ENCODE results near the gene FAM81B.
"Not testable (repeated sequence)": the region's sequence is repeated elsewhere in the genome, so short reads cannot be mapped to it uniquely, and the experiment has no call there.

Gene FAM81B, protein sequence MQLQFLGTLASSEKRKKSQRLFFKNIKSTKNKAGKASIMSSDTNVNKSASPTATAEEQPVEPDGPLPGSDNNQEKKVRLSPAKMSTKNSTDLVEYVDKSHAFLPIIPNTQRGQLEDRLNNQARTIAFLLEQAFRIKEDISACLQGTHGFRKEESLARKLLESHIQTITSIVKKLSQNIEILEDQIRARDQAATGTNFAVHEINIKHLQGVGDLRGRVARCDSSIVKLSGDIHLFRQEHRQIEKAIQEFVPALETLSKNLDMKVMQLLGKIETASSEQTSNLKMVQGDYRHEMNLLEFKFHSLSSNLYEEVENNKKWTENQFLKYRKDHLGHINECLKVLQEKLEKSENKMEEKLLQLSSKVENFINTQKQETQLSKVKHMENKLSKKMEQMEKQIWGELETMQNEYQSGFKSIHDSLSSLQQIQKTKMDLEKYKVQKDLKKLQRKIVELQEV

DNA sequence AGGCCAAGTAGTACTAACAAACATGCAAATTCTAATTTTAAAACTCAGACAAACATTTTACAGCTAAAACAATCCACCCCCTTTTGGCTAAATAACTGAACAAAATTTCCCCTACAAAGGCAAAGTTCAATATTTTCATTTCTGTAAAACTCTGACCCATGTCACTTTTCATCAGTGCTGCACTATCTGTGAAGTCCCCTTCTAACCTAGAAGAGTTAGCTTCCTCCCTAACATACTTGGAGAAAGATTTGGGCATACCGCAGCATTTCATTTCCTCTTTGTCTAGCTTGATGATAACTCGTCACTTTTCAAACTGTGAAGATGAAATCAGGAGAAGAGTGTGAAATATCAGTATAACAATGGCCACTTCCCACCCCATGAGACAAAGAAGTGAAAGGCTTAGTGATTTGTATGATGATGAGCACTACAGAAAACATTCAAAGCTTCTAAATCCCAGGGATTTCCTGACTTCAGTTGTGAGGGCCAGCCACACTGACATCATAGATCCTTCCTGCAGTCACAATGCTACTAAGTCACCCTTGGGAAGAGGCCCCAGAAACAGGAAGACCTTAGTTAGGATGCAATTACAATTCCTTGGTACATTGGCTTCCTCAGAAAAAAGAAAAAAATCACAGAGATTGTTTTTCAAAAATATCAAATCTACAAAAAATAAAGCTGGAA is at the start of gene FAM81B:
FAM81B (plus strand) TSS at position 555 of the 681 bp plus-strand sequence; CDS start at position 579, 24 bp downstream.
- no peaks in the 10 kb centered on the region for H3K27me3 ChIP-seq
- TF ChIP-seq, protein P1, sequence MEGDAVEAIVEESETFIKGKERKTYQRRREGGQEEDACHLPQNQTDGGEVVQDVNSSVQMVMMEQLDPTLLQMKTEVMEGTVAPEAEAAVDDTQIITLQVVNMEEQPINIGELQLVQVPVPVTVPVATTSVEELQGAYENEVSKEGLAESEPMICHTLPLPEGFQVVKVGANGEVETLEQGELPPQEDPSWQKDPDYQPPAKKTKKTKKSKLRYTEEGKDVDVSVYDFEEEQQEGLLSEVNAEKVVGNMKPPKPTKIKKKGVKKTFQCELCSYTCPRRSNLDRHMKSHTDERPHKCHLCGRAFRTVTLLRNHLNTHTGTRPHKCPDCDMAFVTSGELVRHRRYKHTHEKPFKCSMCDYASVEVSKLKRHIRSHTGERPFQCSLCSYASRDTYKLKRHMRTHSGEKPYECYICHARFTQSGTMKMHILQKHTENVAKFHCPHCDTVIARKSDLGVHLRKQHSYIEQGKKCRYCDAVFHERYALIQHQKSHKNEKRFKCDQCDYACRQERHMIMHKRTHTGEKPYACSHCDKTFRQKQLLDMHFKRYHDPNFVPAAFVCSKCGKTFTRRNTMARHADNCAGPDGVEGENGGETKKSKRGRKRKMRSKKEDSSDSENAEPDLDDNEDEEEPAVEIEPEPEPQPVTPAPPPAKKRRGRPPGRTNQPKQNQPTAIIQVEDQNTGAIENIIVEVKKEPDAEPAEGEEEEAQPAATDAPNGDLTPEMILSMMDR (IDR thresholded peaks at IDR 0.05) = no peak
- H3K4me1 ChIP-seq = no peaks in the 10 kb centered on the region

DNA sequence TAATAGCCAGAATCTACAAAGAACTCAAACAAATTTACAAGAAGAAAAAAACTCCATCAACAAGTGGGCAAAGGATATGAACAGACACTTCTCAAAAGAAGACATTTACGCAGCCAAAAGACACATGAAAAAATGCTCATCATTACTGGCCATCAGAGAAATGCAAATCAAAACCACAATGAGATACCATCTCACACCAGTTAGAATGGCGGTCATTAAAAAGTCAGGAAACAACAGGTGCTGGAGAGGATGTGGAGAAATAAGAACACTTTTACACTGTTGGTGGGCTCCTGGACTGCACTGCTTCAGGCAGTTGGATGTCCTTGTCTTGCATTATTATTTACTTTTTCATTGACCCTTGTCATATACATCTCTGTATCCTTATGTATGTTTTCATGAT is 49.7 kb upstream of the FAM81B start:
- DNase-seq; H3K36me3 ChIP-seq; H3K27me3 ChIP-seq; H3K4me3 ChIP-seq; H3K9me3 ChIP-seq; intact Hi-C loops (cut with DNase I; ENCODE audit: low total_unique reads); H3K4me1 ChIP-seq; H3K27ac ChIP-seq: not testable (repeated sequence)

More for the DNA sequence above, at the start of gene FAM81B:
- Histone ChIP-seq H3K36me3 (no peaks in the 10 kb centered on the region), H3K27ac (no peak within 1 kb of the TSS), H3K4me3 (no peak within 1 kb of the TSS), H3K9me3 (no peaks in the 10 kb centered on the region)
- no peak for DNase-seq
- intact Hi-C loops (cut with DNase I; ENCODE audit: low total_unique reads) = no loop called here

DNA sequence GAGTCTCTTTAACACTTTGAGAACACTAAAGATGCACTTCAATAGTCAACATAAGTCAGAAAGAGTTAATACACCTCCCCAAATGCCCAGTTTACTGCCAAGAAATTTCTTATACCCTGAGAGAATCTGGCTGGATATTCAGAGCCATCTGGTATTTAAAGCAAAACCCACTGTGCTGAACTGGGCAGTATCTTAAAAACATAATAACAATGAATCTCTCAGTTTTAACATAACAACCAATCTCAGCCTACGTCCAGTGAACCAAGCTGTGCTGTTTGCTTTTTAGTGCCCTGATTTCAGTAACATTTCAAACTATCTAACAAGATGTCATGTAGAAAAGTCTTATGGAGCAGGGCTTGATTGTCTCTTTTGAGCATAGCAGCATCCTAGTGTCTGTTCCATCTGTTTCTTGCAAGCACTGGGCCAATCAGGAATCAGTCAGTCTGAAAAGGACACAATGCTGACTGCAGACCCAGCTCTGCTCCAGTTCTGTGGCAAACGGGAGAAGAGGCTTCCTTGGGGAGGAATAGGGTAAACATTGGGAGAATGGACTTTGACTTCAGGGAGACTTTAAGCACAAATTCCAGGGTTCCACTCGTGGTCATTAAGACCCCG is 43.6 kb upstream of the FAM81B start:
- no peaks in the 10 kb centered on the region for H3K9me3 ChIP-seq
- H3K4me3 ChIP-seq = no peak overlapping the region
- TF ChIP-seq, protein P1 (IDR thresholded peaks at IDR 0.05) = no peak
- no peaks in the 10 kb centered on the region for H3K4me1 ChIP-seq
- H3K36me3 ChIP-seq = no peaks in the 10 kb centered on the region
- no peak overlapping the region for H3K27ac ChIP-seq
- no peak for DNase-seq
- H3K27me3 ChIP-seq = no peaks in the 10 kb centered on the region
- intact Hi-C loops (cut with DNase I; ENCODE audit: low total_unique reads) = no loop called here

DNA sequence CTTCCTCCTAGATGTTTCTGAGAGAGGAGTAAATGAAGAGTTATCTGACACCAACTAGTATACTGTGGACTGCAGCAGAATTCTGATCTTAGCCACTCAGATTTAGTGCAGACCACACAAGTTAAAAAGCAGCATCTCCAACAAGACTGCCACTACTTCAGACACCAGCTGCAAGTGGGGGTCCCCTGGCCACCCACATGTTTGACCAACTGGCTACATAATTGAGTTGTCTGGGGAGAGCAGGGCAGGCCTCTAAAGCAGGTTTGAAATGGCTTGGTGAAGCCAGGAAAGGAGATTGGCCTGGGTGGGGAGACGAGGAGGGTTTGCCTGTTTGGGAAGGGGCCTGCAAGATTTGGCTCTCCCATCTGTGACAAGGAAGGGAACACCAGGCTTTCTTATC is 40.5 kb upstream of the FAM81B start:
- Histone ChIP-seq H3K27me3 (no peaks in the 10 kb centered on the region), H3K4me1 (no peaks in the 10 kb centered on the region), H3K27ac (no peak overlapping the region), H3K4me3 (no peak overlapping the region), H3K36me3 (no peaks in the 10 kb centered on the region), H3K9me3 (no peaks in the 10 kb centered on the region)
- TF ChIP-seq, protein P1 (IDR thresholded peaks at IDR 0.05) = no peak
- intact Hi-C loops (cut with DNase I; ENCODE audit: low total_unique reads) = no loop called here
- no peak for DNase-seq

DNA sequence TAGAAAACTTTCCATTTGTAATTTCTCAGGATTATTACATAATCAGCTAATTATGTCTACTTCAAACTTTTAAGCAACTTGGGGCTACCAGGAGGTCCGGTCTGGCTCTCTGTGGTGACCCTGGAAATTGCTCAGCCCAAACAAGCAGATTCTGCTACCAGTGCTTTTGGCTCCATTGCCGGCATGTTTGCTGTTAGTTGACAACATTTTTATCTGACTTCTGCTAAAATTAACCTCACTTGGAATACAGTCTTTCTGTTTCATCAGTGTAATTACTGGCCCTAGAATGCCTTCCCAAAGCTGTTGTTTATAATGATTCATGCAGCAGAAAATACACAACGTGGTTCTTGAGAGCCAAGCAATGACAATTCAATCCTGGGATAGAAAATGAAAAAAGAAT is 38.5 kb upstream of the FAM81B start:
- H3K27me3 ChIP-seq = no peaks in the 10 kb centered on the region
- H3K9me3 ChIP-seq = no peaks in the 10 kb centered on the region
- no peak for DNase-seq
- no peak overlapping the region for H3K4me3 ChIP-seq
- TF ChIP-seq, protein P1 (IDR thresholded peaks at IDR 0.05) = no peak
- H3K4me1 ChIP-seq = no peaks in the 10 kb centered on the region
- H3K27ac ChIP-seq = no peak overlapping the region
- intact Hi-C loops (cut with DNase I; ENCODE audit: low total_unique reads) = no loop called here
- no peaks in the 10 kb centered on the region for H3K36me3 ChIP-seq

DNA sequence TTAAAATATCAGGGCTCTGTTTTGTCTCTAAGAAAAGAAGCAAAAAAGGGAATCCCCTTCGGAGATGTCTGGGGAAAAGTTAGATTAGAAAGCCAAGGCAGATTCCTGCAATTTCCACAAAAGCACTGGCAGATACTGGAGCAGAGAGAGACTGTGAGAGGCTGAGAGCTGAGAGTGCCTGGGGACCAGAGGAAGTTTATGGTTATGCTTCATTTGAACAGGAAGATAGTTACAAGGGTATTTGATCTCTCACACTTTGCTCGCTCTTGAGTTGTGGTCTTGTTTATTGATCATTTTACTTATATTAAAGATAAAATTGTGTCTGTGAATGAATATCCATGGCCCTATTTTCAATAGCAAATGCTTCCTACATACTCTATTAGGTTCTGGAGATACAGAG is 32.8 kb upstream of the FAM81B start:
- TF ChIP-seq, protein P1 (IDR thresholded peaks at IDR 0.05) = no peak
- intact Hi-C loops (cut with DNase I; ENCODE audit: low total_unique reads) = no loop called here
- Histone ChIP-seq H3K27ac (no peak overlapping the region), H3K36me3 (no peaks in the 10 kb centered on the region), H3K27me3 (no peaks in the 10 kb centered on the region), H3K4me1 (no peaks in the 10 kb centered on the region), H3K9me3 (no peaks in the 10 kb centered on the region), H3K4me3 (no peak overlapping the region)
- DNase-seq = no peak
